Stimulated activated CD4-positive, alpha-beta T cell treated with anti-CD3 and anti-CD28 coated beads, Interleukin-4, amount 100 ng/mL, for 48 hours (primary cell): ENCODE measurements around the gene TENT5A.

Experiments
- DNase-seq, 2 donors: peaks; one replicate each; pipeline ENCODE4 v3.0.0-alpha.2; 2020; ENCODE audit warnings: low read depth in 2 of 2

TENT5A gene

DNA sequence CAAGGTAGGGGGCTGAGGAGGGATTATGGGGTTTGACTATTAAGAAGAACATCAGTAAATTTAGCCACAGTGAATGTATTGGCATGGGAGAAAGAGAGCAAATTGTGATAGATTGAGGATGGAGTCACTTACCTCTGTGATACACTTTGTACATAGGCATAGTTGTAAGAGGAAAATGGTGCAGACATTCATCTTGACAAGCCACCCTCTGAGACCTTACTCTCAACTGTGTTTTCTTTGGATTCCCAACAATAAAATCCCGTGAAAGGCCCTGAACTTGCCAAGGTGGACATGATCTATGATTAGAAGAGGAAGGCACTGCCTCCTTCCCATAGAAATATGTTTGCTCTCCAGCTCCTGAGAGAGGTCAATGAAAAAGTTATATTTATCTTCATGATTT is 18.6 kb upstream of the TENT5A start:
- DNase-seq: no peak

DNA sequence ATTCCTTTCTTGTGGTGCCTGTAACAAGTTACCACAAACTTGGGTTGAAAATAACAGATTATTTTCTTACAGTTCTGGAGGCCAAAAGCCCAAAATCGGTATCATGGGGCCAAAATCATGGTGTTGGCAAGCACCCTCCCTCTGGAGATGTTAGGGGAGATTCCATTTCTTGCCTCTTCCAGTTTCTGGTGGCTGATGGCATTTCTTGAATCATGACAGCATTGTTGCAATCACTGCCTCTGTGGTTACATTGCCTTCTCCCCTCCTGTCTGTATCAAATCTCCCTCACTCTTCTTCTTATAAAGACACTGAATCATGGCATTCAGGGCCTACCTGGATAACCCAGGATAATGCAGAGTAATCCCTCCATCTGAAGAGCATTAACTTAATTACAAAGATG is 17.9 kb upstream of the TENT5A start:
- no peak for DNase-seq

DNA sequence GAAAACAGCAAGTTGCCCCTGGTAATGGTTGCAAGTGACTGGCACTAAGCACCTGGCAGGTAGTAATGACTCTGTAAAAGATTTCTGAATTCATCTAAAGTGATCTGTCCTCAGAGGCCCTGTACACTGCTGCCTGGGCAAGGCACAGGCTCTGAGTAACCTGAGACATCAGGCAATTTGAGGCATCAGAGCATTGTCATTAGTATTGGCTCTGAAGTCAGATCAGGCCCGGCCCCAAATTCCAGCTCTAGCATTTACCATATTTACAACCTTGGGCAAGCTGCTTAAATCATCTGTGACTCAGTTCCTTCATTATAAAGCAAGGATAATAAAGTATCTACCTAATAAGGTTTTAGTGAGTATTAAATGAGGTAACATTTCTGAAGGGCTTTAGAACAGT is 17.3 kb upstream of the TENT5A start:
- DNase-seq: no peak

DNA sequence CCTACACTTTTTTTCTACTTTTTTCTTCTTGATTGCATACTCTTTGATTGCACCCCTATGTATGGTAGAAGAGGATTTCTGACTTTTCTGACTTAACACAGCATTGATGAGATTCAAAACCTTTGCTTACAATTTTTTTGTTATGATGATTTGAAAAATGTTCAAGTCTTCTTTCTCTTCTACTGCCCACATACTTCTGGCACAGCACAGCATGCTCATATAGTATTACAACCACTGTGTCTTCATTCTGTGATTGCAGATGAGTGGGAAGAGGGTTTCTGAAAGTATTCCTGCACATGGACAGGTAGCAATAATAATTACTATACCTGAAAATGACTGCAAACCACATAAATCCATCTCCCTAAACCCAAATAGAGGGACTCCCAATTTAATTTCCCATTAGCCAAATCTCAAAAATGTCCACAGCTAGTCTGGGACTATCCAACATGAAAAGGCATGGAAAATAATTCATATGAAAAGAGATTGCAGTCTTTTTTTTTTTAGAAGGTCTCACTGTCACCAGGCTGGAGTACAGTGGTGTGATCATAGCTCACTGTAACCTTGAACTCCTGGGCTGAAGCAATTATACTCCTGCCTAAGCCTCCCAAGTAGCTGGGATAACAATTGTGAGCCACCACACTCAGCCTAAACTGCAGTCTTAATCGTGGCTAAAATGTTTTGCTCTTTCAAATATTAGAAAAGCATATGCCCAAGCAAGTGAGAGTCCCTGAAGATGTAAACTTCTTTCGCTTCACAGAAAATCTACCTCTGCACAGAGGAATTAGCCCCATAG is 15.9 kb upstream of the TENT5A start:
- no peak for DNase-seq

DNA sequence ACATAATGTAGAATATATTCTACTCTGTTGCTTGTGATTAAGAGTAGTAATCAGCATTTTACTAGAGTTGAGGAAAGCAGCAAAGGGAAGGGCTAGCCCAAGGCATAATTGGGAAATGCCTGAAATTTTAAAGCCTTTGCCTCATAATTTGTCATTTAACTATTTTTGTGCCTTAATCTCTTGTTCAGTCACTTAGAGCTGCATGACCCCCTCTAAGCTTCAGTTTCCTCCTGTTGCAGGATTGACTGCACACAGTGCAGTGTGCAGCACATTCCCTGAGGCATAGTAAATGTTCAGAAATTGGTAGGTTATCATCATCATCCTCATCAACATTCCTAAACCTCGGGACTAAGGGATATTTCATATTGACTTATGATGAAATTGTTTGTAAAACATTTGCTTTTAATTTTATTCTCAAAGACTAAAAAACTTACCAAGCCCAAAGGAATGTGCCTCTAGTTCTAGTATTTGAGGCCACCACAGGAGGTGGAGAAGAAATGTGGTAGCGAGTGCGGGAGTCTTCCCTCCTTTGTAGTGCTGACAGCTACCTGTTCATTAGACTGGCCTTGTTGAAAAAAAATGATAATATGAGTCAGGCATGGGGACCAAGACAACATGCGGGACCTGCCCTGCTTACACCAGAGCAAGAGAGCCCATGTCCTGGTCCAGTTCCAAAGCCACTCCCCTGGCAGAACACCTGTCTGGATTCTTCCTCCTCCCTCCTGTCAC is 14.8 kb upstream of the TENT5A start:
- no peak for DNase-seq

DNA sequence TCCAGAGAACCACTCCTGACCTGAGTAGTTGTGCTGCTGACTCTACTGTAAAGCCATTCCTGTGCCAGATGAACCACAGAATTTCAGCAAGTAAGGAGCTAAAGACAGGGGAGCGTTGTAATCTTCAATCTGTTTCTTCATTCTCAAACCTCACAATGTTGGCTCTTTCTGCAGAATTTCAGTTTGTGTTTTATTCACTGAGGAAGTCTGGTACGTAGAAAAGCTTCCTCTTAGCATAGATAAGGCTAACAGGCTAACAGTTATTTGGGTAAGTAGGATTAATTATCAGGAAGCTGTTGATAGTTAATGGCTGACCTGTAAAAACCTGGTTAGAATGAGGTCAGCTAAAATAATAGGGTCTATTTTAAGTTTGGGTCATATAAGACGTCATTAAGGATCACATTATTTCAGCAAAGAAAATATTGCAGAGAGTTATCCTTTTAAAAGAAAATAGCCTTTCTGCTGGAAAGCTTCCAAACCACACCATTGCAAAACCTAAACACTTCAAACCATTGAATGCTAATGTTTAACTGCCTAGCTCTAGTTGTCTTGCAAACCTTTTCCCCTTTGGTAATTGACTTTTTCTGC is 14.1 kb upstream of the TENT5A start:
- no peak for DNase-seq

DNA sequence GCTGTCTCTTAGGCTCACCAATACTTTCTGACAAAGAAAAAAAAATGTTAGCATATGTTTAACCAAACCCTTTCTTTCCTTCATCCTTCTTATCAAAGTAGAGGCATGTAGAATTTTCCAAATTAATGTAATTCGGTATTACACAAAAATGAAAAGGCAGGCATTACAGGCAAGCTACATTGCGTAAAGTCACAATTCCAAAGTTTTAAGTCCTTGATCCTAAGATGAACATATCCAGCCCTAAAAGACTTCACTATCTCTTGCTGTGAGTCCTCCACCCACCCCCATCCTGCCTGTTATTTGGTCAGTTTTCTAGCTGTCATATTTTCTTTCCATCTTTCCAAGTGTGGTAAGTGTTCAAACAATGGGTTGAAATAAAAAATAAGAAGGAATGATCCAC is 12.1 kb upstream of the TENT5A start:
- DNase-seq: no peak

DNA sequence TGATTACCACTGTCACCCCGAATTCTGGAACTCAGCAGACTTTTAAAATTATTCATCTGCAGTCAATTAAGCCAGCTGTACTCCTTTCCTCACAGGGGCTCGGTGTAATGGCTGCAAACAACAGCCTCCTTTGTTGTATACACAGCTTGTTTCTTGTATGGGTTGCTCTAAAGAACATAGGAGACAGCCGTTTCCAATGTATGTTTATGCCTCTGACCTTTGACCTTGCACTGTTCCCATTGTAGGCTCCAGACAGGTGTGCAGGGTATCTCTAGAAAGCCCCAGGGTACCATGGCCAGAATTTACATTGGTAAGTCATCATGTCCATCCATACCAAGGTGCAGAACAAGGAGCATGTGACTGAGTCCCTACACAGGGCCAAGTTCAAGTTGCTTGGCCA is 11.5 kb upstream of the TENT5A start:
- DNase-seq: no peak

DNA sequence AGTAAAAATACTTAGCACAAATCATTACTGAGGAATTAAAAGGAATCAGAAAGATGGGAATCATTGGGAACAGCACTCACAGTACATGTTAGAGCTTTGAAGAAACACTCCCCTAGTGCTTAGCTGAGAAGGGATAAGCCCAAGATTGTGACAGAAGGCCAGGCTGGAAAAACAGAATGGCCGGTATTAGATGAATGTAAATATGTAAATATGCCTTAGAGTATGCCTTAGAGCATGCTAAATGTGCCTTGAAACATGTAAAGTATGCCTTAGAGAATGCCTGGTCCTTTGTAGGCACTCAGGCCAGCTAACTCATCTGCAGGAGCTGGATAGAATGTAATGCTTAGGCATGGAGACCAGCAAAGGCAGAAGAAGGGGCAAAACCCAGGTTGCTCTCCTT is 10.6 kb upstream of the TENT5A start:
- no peak for DNase-seq

DNA sequence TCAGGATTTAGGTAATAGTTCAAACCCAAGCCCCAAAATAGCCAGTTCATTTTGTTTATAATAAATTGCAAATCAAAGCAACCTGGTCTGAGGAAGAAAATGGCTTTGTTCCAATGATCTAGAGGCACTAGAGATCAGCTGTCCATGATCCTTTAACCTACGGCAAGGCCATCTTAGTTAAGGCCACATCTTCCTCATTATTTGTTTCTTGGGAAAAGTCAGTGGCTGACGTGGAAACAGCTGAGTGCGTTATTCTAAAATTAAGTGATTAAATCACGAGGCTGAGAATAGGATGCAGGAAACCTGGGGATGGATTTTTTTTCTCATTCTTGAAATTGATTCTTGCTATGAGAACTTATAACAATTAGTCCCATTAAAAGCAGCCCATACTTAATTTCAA is 10.1 kb upstream of the TENT5A start:
- DNase-seq: no peak

DNA sequence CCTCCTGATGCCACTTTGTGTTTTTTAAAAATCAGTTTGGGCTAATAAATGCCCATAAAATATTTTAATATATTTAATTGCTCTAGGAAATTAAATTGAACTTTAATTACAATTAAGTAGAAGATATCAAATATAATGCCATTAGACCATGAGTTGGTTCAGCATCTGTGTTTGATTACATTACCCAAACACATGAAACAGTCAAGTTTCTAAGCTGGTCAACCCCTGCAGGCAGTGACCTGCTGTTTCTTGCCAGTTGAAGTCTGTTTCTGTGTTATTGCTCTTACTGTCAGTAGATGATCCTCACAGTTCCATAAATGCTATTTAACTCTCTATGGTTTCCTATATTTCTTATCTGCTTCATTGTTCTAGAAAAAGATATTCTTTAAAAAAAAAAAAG is 9.7 kb upstream of the TENT5A start:
- DNase-seq: no peak

DNA sequence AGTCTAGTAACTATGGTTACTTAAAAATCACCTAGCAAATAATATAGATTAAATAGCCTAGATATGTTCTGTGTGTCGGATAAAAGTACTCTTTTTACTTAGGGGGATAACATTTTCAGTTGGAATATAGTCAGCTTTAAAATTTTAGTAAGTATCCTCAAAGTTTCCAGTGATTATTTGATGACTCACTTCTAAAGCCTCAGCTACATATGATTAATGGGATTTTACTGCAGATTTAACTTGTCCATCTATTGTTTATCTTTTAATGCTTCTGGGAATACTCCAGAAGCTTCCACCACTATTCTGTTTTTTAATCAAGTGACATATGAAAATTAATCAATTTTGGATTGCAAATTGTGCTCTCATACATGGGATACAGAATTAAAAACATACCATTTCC is 8.7 kb upstream of the TENT5A start:
- DNase-seq: no peak

DNA sequence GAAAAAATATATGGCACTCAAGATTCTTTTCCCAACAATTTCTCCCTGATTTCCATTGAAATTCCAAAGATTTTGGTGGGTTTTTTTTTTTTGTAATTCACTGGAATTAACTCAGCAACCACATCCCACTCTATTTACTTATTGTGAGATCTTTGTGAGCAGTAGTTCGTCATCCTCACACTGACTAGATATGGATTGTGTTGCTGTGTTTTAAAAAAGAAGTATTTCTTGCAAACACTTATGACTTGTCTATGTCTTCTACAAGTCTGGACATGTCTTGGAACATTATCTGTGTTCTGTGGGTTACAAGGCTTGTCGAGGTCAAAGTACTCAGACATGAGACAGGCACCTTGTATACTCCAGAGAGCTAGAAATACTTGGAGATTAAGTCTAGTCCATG is 7.3 kb upstream of the TENT5A start:
- no peak for DNase-seq

DNA sequence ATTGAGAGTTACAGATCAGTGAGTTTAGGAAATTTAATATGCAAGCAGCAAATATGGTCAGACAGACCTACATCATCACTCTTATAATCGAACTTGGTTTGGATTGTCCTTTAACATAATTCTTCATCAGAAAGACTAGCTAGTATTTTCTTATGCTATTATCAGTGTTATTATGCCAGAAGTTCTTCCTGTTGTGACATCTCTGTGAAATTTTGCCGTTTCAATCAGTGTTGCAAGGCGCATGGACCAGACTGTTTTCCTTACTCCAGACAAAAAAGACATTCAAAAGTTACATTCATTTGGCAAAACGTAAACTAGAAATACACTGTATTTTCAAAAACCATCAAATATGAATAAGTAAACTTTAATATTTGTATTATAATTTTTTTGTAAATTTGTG is 5.7 kb upstream of the TENT5A start:
- no peak for DNase-seq

DNA sequence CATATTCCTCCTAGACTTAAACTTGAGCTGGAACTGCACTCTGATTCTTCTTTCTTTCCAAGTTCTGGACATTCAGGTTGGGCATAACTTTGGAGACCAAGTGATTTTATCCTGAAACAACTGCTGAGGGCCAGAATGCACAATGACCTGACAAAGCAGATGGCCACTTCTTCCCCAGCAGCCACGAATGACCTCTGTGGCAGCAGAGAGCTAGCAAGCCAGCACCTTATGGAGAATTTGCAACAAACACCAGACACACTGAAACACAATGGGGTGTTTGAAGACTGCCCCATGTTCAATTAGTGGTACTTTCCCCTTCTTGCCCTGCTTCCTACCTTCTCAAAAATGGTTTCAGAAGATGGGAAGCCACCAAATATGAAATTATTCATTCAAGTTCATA is 4.2 kb upstream of the TENT5A start:
- no peak for DNase-seq

DNA sequence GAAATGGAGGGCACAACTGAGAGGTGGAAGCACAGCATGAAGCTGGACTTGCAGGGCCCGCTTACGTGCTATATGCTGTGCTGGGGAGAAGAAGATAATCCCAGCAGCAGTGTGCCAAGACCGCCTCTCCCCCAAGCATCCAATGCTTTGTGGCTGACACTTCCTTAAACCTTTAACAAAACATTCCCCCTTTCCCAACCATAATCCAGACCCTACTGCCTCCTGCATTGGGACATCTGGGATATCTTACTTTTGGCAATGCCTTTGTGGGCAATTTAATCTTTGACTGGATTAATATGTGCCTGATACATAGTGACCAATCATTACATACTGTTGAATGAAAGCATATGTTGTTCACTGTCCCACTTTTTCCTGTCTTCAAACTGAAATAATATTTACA is 3.1 kb upstream of the TENT5A start:
- DNase-seq: no peak

DNA sequence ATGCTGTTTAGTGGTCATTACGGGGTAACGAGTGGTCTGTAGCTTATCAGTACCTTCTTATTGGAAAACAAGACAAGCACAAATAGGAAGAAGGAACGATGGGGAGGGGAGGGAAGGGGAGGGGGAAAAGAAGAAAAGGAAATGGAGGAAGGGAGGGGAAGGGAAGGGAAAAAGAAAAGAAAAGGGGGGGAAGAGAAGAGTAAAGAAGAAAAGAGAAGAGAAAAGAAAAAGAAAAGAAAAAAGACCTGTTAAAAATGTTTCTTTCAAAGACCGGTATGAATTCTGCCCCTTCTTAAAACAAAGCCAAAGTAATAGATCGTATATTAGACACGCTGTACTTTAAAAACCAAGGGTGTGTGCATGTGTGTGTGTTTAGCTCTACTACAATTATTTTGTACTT is 2.4 kb upstream of the TENT5A start:
- no peak for DNase-seq

DNA sequence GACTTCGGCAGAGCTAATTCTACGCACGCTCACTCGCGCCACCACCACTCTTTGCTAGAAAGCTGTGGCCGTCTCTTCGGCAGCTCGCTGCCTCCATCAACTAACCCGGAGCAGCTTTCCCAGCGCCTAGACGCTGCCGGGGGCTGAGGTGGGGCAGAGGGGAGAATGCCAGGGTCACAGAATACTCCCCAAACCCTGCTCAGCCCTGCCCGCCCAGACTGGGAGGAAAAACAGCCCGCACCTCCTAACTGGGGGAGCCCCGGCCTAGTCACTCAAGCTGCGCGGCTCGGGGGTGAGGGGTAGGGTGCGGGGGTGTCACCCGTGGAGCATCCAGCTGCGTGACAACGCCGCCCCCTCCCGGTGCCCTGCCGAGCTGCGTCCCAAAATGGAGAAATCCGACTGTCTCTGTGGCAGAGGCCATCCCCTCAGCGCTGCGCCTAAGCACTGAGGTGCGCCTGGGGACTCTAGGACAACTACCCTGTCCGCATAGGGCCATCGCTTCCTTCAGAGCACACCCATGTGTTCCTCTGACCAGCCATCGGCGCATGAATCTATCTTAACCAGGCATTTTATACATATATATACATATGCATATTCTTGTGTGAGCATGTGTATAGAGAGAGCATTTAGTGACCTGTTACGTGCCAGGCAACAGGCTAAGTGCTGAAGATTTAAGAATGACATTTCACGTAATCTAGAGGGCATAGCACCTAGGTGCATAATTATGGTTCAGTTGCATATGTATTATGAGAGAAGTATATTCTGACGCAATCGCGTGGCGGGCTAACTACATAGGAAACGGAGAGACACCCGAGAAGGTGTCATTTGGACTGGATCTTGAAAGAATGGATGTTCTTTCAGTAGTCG is 1.5 kb upstream of the TENT5A start:
- peak; percentile 75 to 80 for DNase-seq

DNA sequence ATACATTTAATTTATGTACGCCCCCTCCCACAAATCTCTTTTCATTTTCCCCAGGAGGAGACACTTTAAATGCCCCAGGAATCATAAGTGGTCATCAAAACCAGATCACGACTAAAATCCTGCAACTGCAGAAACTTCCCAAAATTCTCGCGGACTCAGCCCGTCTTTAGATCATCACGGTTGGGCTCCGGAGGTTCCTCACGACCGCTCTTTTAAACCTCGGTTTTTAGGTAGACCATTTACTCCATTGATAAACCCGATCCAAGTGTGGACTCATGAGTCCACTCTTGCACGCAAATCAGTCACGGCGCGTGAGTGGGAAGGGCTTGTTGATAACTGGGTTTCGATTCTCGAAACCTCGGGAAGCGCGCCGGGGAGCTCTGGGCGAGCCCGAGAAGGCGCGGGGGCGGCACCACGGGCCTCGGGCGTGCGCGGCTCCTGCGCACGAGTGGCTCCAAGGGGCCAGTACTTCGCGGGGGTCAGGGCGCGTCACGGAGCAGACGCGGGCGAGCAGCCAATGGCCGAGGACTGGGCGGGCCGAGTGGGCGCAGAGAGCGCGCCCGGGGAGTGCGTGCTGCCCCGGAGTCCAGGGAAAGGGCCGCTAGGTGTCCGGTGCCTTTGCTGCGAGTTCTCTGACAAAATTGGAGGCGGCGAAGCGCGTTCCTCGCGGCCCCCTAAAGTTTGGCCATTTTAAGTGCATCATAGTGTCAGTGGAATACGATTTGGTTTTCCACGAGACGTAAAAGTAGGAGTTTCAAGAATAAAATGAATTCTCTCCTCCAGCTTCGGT is 635 bp upstream of the TENT5A start:
- DNase-seq: peak; percentile 19 to 47

DNA sequence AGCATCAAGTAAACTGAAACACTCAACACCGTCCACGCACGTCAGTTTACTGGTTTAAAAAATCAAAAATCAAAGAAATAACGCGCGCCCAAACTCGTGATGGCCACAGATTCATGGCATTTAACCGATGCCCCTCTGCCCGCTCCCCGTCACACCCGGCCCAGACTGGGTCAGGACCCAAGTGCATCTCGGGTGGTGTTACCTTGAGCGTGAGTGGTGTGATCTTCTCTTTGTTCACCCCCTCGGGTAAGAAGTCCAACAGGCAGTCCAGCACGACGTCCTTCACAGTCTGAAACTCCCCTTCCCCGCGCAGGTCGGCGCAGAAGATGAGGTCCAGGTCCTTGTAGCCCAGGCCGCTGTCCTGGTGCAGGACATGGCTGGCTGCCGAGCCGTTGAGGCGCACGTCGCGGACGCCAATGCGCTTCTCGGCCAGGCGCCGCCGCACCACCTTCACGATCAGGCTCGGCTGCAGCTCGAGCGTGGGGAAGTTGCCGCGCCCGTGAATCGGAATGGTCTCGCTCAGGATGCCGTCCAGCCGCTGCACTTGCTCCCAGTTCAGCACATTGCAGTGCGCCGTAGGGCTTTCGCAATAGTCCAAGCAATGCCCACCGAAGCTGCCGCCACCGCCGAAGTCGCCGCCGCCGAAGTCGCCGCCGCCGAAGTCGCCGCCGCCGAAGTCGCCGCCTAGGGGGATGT is 945 bp downstream of the TENT5A start:
- peak in 1 of 2 donors; percentile 19 for DNase-seq
